ENCODE results near the gene UPF2.
"Not testable (repeated sequence)": the region's sequence is repeated elsewhere in the genome, so short reads cannot be mapped to it uniquely, and the experiment has no call there.

UPF2 gene

GRCh38 chr10:12036073-12036655 is 6.4 kb downstream of the UPF2 start:
- DNase-seq = no peak

- no peak for DNase-seq
These were observed 11.2 kb downstream of the UPF2 start for GRCh38 chr10:12031404-12031803.

GRCh38 chr10:12027539-12027938 is 15.1 kb downstream of the UPF2 start:
- no peak for DNase-seq

GRCh38 chr10:12025591-12025990 is 17.0 kb downstream of the UPF2 start:
- no peak for DNase-seq

GRCh38 chr10:12022580-12023257 is 19.9 kb downstream of the UPF2 start:
- DNase-seq = peak; percentile 34

GRCh38 chr10:12020574-12020973 is 22.0 kb downstream of the UPF2 start:
- no peak for DNase-seq

GRCh38 chr10:12019283-12019971 is 23.2 kb downstream of the UPF2 start:
- no peak for DNase-seq

GRCh38 chr10:12018438-12019282 is 23.9 kb downstream of the UPF2 start:
- DNase-seq = no peak

GRCh38 chr10:12013926-12014325 is 28.7 kb downstream of the UPF2 start:
- no peak for DNase-seq

- DNase-seq = not testable (repeated sequence)
These were observed 29.2 kb downstream of the UPF2 start for GRCh38 chr10:12013391-12013790.

GRCh38 chr10:12010353-12010752 is 32.3 kb downstream of the UPF2 start:
- no peak for DNase-seq

- DNase-seq = not testable (repeated sequence)
These were observed 33.8 kb downstream of the UPF2 start for GRCh38 chr10:12008842-12009241.

GRCh38 chr10:12006671-12007070 is 35.9 kb downstream of the UPF2 start:
- no peak for DNase-seq

- no peak for DNase-seq
These were observed 48.7 kb downstream of the UPF2 start for GRCh38 chr10:11993834-11994468.

- DNase-seq = no peak
These were observed 53.7 kb downstream of the UPF2 start for GRCh38 chr10:11988924-11989323.

- DNase-seq = peak; percentile 72
These were observed 55.9 kb downstream of the UPF2 start for GRCh38 chr10:11986593-11987216.

- no peak for DNase-seq
These were observed 60.4 kb downstream of the UPF2 start for GRCh38 chr10:11982253-11982652.

GRCh38 chr10:11975795-11976194 is 66.8 kb downstream of the UPF2 start:
- no peak for DNase-seq

GRCh38 chr10:11972523-11972922 is 70.1 kb downstream of the UPF2 start:
- not testable (repeated sequence) for DNase-seq

GRCh38 chr10:11962176-11962575 is 80.4 kb downstream of the UPF2 start:
- no peak for DNase-seq

- no peak for DNase-seq
These were observed 80.8 kb downstream of the UPF2 start for GRCh38 chr10:11961771-11962170.

- no peak for DNase-seq
These were observed 82.6 kb downstream of the UPF2 start for GRCh38 chr10:11959966-11960365.

Measured in CD4-positive, alpha-beta T cell treated with Interleukin-17A for 1 hour (primary cell).